Activated CD4-positive, alpha-beta T cell treated with anti-CD3 and anti-CD28 coated beads, Interleukin-2, amount 50 U/mL, for 48 hours (primary cell): ENCODE data around the gene PIGM.

Experiments
- DNase-seq, 2 experiments: peaks; one replicate each; pipeline ENCODE4 v3.0.0-alpha.2; 2020

The PIGM gene

GRCh38 chr1:160020196-160020595 is 11.6 kb downstream of the PIGM start:
- no peak for DNase-seq

- DNase-seq, result no peak
Observed at GRCh38 chr1:160018900-160019299, 12.9 kb downstream of the PIGM start.

- DNase-seq, result no peak
Observed at GRCh38 chr1:160018347-160018746, 13.4 kb downstream of the PIGM start.

- DNase-seq, result no peak
Observed at GRCh38 chr1:160017592-160017991, 14.2 kb downstream of the PIGM start.

- DNase-seq, result no peak
Observed at GRCh38 chr1:160011781-160012180, 20.0 kb downstream of the PIGM start.

- no peak for DNase-seq
Observed at GRCh38 chr1:160009801-160010200, 22.0 kb downstream of the PIGM start.

- DNase-seq, result no peak
Observed at GRCh38 chr1:160009081-160009480, 22.7 kb downstream of the PIGM start.

GRCh38 chr1:160007577-160008200 is 24.1 kb downstream of the PIGM start:
- no peak for DNase-seq

- peak; percentile 74 to 79 for DNase-seq
Observed at GRCh38 chr1:160006312-160006940, 25.4 kb downstream of the PIGM start.

GRCh38 chr1:160005070-160005469 is 26.7 kb downstream of the PIGM start:
- no peak for DNase-seq

- no peak for DNase-seq
Observed at GRCh38 chr1:160004425-160004824, 27.4 kb downstream of the PIGM start.

GRCh38 chr1:160004001-160004400 is 27.8 kb downstream of the PIGM start:
- no peak for DNase-seq

GRCh38 chr1:160001440-160001839 is 30.4 kb downstream of the PIGM start:
- no peak for DNase-seq

GRCh38 chr1:159999204-159999603 is 32.6 kb downstream of the PIGM start:
- no peak for DNase-seq

- DNase-seq, result no peak
Observed at GRCh38 chr1:159996653-159997052, 35.1 kb downstream of the PIGM start.

- no peak for DNase-seq
Observed at GRCh38 chr1:159994896-159995295, 36.9 kb downstream of the PIGM start.

GRCh38 chr1:159993911-159994310 is 37.9 kb downstream of the PIGM start:
- DNase-seq, result no peak

- DNase-seq, result no peak
Observed at GRCh38 chr1:159992161-159992560, 39.6 kb downstream of the PIGM start.

GRCh38 chr1:159991513-159991912 is 40.3 kb downstream of the PIGM start:
- DNase-seq, result no peak

GRCh38 chr1:159990005-159990404 is 41.8 kb downstream of the PIGM start:
- no peak for DNase-seq

GRCh38 chr1:159989581-159989980 is 42.2 kb downstream of the PIGM start:
- no peak for DNase-seq

- no peak for DNase-seq
Observed at GRCh38 chr1:159988006-159988405, 43.8 kb downstream of the PIGM start.

- DNase-seq, result no peak
Observed at GRCh38 chr1:159987186-159987585, 44.6 kb downstream of the PIGM start.

GRCh38 chr1:159986531-159986930 is 45.3 kb downstream of the PIGM start:
- no peak for DNase-seq

- DNase-seq, result no peak
Observed at GRCh38 chr1:159986093-159986492, 45.7 kb downstream of the PIGM start.
